Brain microvascular endothelial cell (primary cell): Measurements from ENCODE around the gene UBR3.
A peak's percentile ranks its signal among the peaks of the same experiment; 100 is the strongest.

Experiments used
- DNase-seq: peaks from one replicate; pipeline ENCODE4 v3.0.0-alpha.2; 2020
- H3K27ac ChIP-seq: fragments of 250-450 bp; sonication (Bioruptor Pico); 2 replicates; pipeline ENCODE4 v1.5.1; 2020; ENCODE audit warnings: mild to moderate bottlenecking, moderate library complexity
- H3K27me3 ChIP-seq: fragments of 250-450 bp; sonication (Bioruptor Pico); replicated peaks from 2 replicates; pipeline ENCODE4 v1.5.1; 2020; ENCODE audit warnings: mild to moderate bottlenecking
- H3K36me3 ChIP-seq: fragments of 250-450 bp; sonication (Bioruptor Pico); replicated peaks from 2 replicates; pipeline ENCODE4 v1.5.1; 2020; ENCODE audit warnings: mild to moderate bottlenecking
- H3K4me3 ChIP-seq: 2 replicates; pipeline ENCODE4 v1.5.1; 2011; ENCODE audit warnings: low read depth, mild to moderate bottlenecking, control low read depth, low read length, moderate library complexity
- in situ Hi-C: cut with HindIII; loops from 2 replicates; pipeline ENCODE4 v1.10.0; 2017; ENCODE audit warnings: low sequenced_read_pairs, low pct_ligation_motif_present
- TF ChIP-seq, protein P1 (sequence below): IDR thresholded peaks from 2 replicates; pipeline ENCODE4 v1.5.1; 2011; ENCODE audit warnings: low read depth, mild to moderate bottlenecking, moderate library complexity, low read length, control low read depth, inconsistent platforms; ENCODE audit errors: missing control alignments

Gene UBR3

DNA sequence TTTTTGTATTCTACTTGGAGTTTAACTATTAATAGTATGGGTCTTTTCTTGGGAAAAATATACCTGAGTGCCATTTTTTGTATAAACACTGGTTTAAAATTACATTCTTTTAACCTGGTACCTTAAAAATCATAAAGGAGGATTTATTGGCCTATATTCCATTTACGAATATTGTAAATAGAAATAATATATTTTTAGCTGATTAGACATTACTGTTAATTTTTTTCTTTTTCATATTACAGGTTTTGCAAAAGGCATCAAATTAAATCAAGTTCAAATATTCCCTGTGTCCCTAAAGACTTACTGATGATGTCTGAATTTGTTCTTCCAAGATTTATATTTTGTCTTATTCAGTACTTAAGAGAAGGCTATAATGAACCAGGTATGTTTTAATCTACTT lies 44.7 kb downstream of the UBR3 start:
- Histone ChIP-seq H3K27ac (no peak overlapping the region), H3K27me3 (no peaks in the 10 kb centered on the region), H3K4me3 (no peak overlapping the region), H3K36me3 (no peaks in the 10 kb centered on the region)
- in situ Hi-C loops: no loop called here
- no peak for DNase-seq
- TF ChIP-seq, protein P1, sequence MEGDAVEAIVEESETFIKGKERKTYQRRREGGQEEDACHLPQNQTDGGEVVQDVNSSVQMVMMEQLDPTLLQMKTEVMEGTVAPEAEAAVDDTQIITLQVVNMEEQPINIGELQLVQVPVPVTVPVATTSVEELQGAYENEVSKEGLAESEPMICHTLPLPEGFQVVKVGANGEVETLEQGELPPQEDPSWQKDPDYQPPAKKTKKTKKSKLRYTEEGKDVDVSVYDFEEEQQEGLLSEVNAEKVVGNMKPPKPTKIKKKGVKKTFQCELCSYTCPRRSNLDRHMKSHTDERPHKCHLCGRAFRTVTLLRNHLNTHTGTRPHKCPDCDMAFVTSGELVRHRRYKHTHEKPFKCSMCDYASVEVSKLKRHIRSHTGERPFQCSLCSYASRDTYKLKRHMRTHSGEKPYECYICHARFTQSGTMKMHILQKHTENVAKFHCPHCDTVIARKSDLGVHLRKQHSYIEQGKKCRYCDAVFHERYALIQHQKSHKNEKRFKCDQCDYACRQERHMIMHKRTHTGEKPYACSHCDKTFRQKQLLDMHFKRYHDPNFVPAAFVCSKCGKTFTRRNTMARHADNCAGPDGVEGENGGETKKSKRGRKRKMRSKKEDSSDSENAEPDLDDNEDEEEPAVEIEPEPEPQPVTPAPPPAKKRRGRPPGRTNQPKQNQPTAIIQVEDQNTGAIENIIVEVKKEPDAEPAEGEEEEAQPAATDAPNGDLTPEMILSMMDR: no peak

GRCh38 chr2:169877398-169877797 lies 50.1 kb downstream of the UBR3 start:
- H3K4me3 ChIP-seq: no peak overlapping the region
- in situ Hi-C loops: no loop called here
- TF ChIP-seq, protein P1: peak; percentile 40

GRCh38 chr2:169887120-169887519 lies 59.9 kb downstream of the UBR3 start:
- H3K27me3 ChIP-seq: no peaks in the 10 kb centered on the region
- H3K36me3 ChIP-seq: no peaks in the 10 kb centered on the region
- TF ChIP-seq, protein P1: no peak
- in situ Hi-C loops: no loop called here
- no peak overlapping the region for H3K27ac ChIP-seq
- no peak overlapping the region for H3K4me3 ChIP-seq
- no peak for DNase-seq

More at GRCh38 chr2:169877398-169877797, 50.1 kb downstream of the UBR3 start:
- no peak for DNase-seq
- no peak overlapping the region for H3K27ac ChIP-seq
- H3K36me3 ChIP-seq: no peaks in the 10 kb centered on the region
- no peaks in the 10 kb centered on the region for H3K27me3 ChIP-seq

DNA sequence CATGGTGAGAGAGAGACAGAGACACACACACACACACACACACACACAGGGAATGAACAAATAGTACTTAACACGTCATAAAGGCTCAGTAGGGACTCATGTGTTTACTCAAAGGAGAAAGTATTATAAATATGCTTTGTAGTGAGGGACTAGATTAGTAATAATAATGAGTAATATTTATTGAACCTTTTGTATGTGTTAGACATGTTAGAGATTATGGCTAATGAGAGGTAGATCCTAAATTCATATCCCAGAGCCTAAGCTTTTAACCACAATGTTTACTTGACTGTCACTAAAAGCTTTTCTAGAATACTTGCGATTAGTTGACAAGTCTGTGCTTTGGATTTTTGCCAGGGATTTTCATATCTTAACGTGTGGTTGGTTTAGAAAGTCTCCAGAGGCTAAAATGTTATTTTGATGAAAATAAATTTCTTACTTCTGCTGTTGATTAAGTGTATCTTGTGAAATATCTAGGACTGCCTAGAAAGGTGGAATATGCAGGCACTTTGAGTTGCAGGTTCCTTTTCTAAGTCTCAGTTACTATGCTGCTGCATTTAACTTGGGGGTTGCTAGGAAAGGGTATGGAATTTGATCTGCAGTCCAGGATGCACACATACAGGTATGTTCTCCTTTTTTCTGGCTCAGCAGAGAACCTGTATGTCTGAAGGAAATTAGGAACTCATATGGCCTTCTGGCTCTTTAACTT lies 64.5 kb downstream of the UBR3 start:
- in situ Hi-C loops: no loop called here
- TF ChIP-seq, protein P1: no peak
- DNase-seq: peak; percentile 14
- Histone ChIP-seq H3K27me3 (no peaks in the 10 kb centered on the region), H3K4me3 (no peak overlapping the region), H3K27ac (no peak overlapping the region), H3K36me3 (no peaks in the 10 kb centered on the region)

DNA sequence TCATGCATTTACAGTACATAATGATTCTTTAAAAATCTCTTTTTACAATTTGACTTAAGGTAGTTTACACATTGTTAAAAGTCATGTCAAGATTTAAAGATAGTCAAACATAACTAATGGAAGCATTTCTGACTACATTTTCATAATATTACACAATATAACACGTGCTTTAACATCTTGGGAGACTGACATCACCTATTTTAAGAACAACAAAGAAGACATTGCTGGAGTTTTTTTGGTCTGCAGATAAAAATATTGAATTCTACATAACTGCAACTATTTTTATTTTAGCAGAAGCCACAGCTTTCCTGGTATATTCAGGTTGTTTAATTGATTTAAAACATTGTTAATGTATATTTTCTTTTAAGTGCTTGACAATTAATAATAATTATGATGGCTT lies 65.7 kb downstream of the UBR3 start:
- in situ Hi-C loops: no loop called here
- H3K36me3 ChIP-seq: no peaks in the 10 kb centered on the region

More for the DNA sequence above, 65.7 kb downstream of the UBR3 start:
- Histone ChIP-seq H3K27me3 (no peaks in the 10 kb centered on the region), H3K27ac (no peak overlapping the region), H3K4me3 (no peak overlapping the region)
- TF ChIP-seq, protein P1: no peak
- DNase-seq: no peak
